ENCODE data around the gene PLEKHG3. TPM values are rescaled to one million over a fixed set of nuclear protein-coding genes. Genes with fewer than 3 reads are reported as not detected.

PLEKHG3 gene
- total RNA-seq, 1 donor from 2014 or later, result 81.0 TPM

- peaks cover 46% of the 10 kb centered on the region for H3K4me1 Mint-ChIP-seq (ENCODE audit: low read depth)
- peaks cover 17% of the 10 kb centered on the region for H3K36me3 Mint-ChIP-seq (ENCODE audit: insufficient read depth)
- peak overlapping the region; percentile 97 for H3K27ac Mint-ChIP-seq
- no peaks in the 10 kb centered on the region for H3K27me3 Mint-ChIP-seq
- H3K4me3 Mint-ChIP-seq (ENCODE audit: low read depth), result peak overlapping the region; percentile 76
- no peak for TF ChIP-seq CTCF (IDR thresholded peaks at IDR 0.05; ENCODE audit: unreplicated experiment)
- H3K9me3 Mint-ChIP-seq (ENCODE audit: low read depth), result peaks cover 19% of the 10 kb centered on the region
- no peak for DNase-seq (ENCODE audit: low spot score, unreplicated experiment)
These were observed 11.0 kb downstream of the PLEKHG3 start for GRCh38 chr14:64715146-64715627.

- TF ChIP-seq CTCF (IDR thresholded peaks at IDR 0.05; ENCODE audit: unreplicated experiment), result no peak
- peaks cover 19% of the 10 kb centered on the region for H3K36me3 Mint-ChIP-seq (ENCODE audit: insufficient read depth)
- H3K27me3 Mint-ChIP-seq, result no peaks in the 10 kb centered on the region
- H3K9me3 Mint-ChIP-seq (ENCODE audit: low read depth), result peaks cover 19% of the 10 kb centered on the region
- H3K27ac Mint-ChIP-seq, result peak overlapping the region; percentile 97
- DNase-seq (ENCODE audit: low spot score, unreplicated experiment), result no peak
- H3K4me3 Mint-ChIP-seq (ENCODE audit: low read depth), result peak overlapping the region; percentile 76
- H3K4me1 Mint-ChIP-seq (ENCODE audit: low read depth), result peaks cover 51% of the 10 kb centered on the region
These were observed 11.6 kb downstream of the PLEKHG3 start for GRCh38 chr14:64715628-64716412.

GRCh38 chr14:64717870-64718269 lies 13.6 kb downstream of the PLEKHG3 start:
- H3K27ac Mint-ChIP-seq, result peak overlapping the region; percentile 97
- DNase-seq (ENCODE audit: low spot score, unreplicated experiment), result no peak
- H3K4me3 Mint-ChIP-seq (ENCODE audit: low read depth), result peak overlapping the region; percentile 32
- no peak for TF ChIP-seq CTCF (IDR thresholded peaks at IDR 0.05; ENCODE audit: unreplicated experiment)
- H3K4me1 Mint-ChIP-seq (ENCODE audit: low read depth), result peaks cover 55% of the 10 kb centered on the region
- no peaks in the 10 kb centered on the region for H3K27me3 Mint-ChIP-seq
- H3K9me3 Mint-ChIP-seq (ENCODE audit: low read depth), result peaks cover 9% of the 10 kb centered on the region
- H3K36me3 Mint-ChIP-seq (ENCODE audit: insufficient read depth), result peaks cover 13% of the 10 kb centered on the region

- no peak for DNase-seq (ENCODE audit: low spot score, unreplicated experiment)
- no peak overlapping the region for H3K27ac Mint-ChIP-seq
These were observed 14.5 kb downstream of the PLEKHG3 start for GRCh38 chr14:64718762-64719161.

GRCh38 chr14:64719601-64720000 lies 15.4 kb downstream of the PLEKHG3 start:
- DNase-seq (ENCODE audit: low spot score, unreplicated experiment), result no peak
- TF ChIP-seq CTCF (IDR thresholded peaks at IDR 0.05; ENCODE audit: unreplicated experiment), result no peak
- Mint-ChIP-seq H3K36me3 (ENCODE audit: insufficient read depth) (peaks cover 6% of the 10 kb centered on the region), H3K9me3 (ENCODE audit: low read depth) (no peaks in the 10 kb centered on the region), H3K27me3 (no peaks in the 10 kb centered on the region), H3K27ac (peak overlapping the region; percentile 89), H3K4me1 (ENCODE audit: low read depth) (peaks cover 64% of the 10 kb centered on the region), H3K4me3 (ENCODE audit: low read depth) (no peak overlapping the region)

More at GRCh38 chr14:64718762-64719161, 14.5 kb downstream of the PLEKHG3 start:
- peaks cover 59% of the 10 kb centered on the region for H3K4me1 Mint-ChIP-seq (ENCODE audit: low read depth)
- peaks cover 8% of the 10 kb centered on the region for H3K36me3 Mint-ChIP-seq (ENCODE audit: insufficient read depth)
- H3K27me3 Mint-ChIP-seq, result no peaks in the 10 kb centered on the region
- H3K4me3 Mint-ChIP-seq (ENCODE audit: low read depth), result no peak overlapping the region
- TF ChIP-seq CTCF (IDR thresholded peaks at IDR 0.05; ENCODE audit: unreplicated experiment), result no peak
- H3K9me3 Mint-ChIP-seq (ENCODE audit: low read depth), result peaks cover under 1% of the 10 kb centered on the region
